ENCODE measurements around the gene LHFPL3.
"Not testable (repeated sequence)": the region's sequence is repeated elsewhere in the genome, so short reads cannot be mapped to it uniquely, and the experiment has no call there.

LHFPL3 gene

GRCh38 chr7:104328296-104328969 lies at the start of gene LHFPL3:
Gene LHFPL3 (plus strand): TSS chr7:104328603.
- DNase-seq: peak; percentile 48

GRCh38 chr7:104281685-104282084 lies 46.7 kb upstream of the LHFPL3 start:
- DNase-seq: not testable (repeated sequence)

- DNase-seq: no peak
Measured at GRCh38 chr7:104286839-104287238, 41.6 kb upstream of the LHFPL3 start.

DNA sequence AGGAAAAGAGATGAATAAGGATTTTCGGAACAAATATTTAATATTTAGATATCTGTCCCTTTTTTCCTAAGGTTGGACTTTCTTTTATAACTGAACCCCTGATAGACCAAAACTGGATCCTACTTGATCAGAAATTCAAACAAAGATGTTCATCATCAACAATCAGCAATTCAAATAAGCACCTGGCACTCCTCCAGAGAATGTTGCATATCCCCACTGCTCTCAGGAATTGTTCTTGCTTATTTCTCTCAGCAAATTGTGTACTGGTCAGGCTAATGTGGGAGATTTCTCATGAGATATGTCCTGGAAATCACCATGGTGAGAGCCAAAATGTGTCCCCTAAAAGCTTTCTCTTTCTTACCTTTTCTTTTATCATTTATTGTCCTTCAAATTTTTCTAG lies 40.3 kb upstream of the LHFPL3 start:
- no peak for DNase-seq

DNA sequence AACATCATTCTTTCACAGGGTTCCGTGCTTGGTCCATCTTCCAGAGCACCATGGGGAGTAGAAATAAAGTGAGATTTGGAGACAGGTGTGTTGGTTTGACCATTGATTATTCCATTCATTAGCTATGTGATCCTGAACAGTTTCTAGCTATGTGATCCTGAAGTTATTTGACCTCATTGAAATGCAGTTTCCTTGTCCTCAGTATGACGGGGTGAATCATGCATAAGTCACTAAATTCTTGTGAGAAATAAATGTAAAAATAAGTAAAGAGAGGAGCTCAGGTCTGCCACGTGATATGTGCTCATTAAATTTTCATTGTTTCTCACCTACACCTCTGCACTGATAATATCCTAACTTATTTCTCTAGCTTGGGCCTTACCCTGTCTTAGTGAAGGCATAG lies 34.1 kb upstream of the LHFPL3 start:
- DNase-seq: no peak

DNA sequence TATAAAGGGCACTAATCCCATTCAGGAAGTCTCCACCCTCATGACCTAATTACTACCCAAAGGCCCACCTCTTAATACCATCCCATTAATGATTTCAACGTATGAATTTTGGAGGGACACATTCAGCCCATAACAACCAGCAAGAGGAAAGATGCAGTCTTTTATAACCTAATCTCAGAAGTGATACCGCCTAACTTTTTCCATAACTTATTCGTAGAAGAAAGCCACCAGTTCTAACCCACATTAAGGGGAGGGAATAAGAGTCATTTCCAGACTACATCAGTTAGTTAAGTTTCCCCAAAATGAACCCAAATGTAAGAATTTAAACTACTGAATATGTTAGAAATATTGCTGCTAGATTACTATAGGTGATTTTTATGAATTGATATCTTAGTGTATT lies 32.1 kb upstream of the LHFPL3 start:
- no peak for DNase-seq

DNA sequence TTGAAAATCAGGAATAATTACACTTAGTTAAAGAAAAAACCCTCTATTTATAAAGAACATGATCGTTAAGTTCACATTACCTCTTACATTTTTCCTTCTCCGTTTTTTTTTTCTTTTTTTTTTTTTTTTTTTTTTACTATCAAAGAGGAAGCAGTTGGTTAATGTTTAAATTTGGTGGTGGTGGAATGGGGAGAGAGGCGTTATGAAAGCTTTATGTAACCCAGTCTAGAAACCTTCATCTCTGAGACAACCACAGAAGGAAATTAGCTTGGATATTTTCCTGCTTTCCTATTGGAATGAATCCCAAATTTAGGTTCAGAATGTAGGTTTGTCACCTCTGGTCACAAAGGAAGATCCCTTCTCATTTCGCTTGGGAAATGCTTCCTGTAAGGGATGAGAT lies 31.5 kb upstream of the LHFPL3 start:
- DNase-seq: no peak

DNA sequence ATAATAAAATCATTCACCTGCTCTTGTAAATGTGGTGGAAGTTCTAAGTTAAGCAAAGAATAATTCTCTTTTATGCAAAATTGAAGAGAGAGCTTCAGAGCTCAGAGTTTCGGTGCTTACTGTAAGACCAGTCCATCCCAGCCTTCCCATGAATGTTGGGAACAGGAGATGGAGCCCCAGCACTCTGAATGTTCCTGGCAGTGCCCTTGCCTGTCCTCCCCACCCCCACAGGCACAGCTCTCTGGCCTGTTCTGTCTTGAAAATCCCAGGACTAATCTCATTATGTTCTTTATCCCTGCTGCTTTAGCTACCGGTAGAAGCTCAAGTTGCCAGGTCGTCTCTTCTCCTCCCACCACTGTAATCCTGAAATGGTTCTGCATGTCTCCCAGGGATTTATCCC lies 29.1 kb upstream of the LHFPL3 start:
- DNase-seq: no peak

- no peak for DNase-seq
Measured at GRCh38 chr7:104299777-104300176, 28.6 kb upstream of the LHFPL3 start.

GRCh38 chr7:104306793-104307192 lies 21.6 kb upstream of the LHFPL3 start:
- no peak for DNase-seq

DNA sequence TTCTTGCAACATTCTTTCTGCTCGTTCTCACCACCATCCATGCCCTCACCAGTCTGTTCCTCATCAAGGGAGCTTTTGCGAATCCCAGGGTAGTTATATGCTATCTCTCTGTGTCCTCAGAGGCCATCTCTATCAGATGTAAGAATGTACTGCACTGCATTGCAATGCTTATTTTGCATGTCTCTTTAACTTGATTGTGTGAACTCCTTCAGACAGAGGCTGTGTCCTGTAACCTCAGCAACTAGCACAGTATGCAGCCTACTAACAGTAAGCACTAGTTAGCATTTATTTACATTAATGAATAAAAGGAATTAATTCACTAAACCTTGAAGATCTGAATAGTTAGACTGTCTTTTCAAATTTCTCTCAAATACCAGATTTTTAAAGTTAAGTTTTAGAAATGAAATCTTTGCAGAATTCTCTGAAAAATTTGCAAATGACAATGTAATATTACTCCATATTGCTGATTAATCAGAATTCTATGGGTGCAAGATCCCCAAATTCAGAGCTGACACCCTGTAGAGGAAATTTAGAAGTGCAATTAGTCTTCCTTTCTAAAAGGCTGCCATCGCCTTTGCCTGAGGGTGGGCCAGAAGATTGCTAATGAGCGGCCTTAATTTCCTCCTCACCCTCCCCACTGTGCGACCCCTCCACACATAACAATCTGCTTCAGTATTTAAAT lies 10.3 kb upstream of the LHFPL3 start:
- no peak for DNase-seq

DNA sequence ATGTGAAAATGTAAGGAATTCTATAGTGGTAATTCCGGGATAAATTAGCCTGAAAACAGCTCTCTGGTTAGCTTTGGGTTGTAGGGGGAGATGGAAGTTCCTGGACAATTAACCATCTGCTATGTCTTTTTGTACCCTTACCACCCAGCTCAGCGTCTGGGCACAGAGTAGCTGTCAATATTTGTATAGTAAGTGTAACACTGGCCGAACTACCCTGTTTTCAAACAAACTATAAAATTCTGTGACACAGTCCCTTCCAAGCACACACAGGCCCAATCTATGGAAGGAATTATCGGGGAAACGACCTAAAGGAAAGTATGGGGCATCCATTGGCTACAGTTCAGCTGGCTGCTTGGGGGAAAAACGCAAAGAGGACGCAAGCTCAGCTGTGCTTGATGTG lies 869 bp upstream of the LHFPL3 start:
- DNase-seq: no peak

- no peak for DNase-seq
Measured at GRCh38 chr7:104327938-104328295, 486 bp upstream of the LHFPL3 start.

GRCh38 chr7:104328970-104329825 lies 795 bp downstream of the LHFPL3 start:
- DNase-seq: no peak

DNA sequence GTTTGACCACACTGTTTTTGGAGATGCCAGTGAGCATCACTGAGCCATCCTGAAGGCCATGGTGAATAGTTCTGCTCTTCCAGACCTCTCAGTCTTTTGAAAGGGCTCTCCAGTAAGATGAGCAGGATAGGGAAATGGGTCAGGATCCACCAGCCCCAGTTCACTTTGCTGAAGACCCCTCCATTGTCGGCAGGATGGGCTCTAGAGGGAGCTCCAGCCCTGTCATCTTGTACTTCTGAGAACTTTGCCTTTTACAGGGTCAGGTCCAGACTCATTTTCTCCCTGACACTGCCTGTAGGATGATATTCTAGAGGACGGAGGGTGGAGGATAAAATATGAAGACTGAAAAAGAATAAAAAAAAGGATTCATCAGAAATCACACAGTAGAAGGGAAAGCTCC lies 13.1 kb downstream of the LHFPL3 start:
- no peak for DNase-seq

GRCh38 chr7:104352736-104353135 lies 24.3 kb downstream of the LHFPL3 start:
- no peak for DNase-seq

GRCh38 chr7:104357166-104357565 lies 28.8 kb downstream of the LHFPL3 start:
- DNase-seq: no peak

DNA sequence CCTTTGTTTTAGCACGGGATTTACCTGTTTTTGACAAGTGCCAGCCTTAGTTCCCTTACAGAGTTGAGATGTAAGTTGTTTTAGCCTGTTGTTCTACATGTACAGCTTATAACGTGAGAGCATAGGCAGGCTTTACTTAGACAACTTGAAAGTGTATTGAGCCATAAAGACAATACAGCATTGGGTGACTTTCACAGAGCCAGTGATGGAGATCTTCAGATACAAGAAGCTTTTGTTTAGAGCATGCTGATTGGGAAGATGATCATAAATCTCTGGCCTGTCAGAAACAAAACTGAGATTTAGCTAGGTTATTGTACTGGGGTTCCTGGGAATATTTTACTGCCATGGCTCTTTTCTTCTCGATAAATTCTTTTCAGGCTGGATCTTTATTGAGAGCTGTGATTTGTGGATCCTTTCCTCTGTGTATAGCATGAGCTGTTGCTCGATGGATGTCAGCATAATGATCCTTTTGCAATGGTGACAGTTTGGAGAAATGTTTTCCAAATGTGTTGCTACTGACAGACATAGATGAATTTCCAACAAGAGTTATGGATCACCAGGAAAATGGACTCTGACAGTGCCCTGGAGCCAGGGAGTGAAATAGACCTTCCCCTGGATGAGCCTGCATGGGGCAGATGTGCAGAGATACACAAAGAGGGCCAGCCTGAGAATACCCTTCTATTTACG lies 30.2 kb downstream of the LHFPL3 start:
- no peak for DNase-seq

DNA sequence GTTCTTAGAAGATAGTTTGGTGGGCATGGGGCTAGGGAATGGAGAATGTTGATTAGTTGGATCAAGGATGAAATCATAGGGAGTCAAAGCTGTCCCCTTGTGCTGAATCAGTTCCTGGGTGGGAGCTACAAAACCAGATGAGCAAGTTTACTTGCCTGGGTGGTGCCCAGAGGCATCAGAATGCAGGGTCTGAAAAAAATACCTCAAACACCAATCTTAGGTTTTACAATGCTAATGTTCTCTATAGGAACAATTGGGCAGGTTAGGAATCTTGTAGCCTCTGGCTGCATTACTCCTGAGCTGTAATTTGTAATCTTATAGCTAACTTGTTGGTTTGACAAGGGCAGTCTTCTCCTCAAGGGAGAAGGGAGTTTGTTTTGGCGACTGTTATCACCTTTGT lies 34.4 kb downstream of the LHFPL3 start:
- DNase-seq: no peak

DNA sequence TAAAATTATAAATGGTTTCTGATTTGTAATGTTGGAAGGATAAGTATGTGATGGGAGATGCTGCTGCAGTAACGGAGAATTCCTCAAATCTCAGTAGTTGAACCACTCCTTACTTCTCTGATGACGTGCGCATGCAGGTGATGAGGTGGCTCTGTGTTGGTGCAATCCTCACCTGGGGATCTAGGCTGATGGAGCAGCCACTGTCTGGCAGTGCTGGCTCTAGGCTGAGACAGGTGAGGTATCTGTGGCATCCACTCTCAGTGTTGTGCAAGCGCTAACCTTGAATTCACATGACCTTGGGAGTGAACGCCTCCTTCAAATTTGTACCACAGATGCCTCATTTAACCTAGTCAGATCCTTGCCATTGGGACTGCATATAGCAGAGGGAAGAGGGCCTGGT lies 35.0 kb downstream of the LHFPL3 start:
- no peak for DNase-seq

- DNase-seq: no peak
Measured at GRCh38 chr7:104366390-104366789, 38.0 kb downstream of the LHFPL3 start.

DNA sequence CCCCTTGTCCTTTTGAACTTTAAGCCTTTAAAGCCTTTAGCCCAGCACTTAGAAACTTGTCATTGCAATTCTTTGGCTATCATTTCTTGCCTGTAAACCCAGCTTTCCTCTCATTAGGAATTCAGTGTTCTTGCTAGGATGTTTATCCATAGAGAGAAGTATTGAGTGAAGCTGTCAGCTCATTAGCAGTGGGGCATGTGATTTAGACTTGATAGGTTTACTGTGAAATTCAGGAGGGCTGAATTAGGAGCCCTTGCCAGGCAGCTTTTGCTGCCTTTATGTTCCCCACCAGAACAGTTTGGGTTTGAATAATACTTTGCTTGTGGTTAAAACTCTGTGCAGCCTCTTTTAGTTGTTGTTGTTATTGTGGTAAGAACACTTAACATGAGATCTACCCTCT lies 39.5 kb downstream of the LHFPL3 start:
- DNase-seq: no peak

DNA sequence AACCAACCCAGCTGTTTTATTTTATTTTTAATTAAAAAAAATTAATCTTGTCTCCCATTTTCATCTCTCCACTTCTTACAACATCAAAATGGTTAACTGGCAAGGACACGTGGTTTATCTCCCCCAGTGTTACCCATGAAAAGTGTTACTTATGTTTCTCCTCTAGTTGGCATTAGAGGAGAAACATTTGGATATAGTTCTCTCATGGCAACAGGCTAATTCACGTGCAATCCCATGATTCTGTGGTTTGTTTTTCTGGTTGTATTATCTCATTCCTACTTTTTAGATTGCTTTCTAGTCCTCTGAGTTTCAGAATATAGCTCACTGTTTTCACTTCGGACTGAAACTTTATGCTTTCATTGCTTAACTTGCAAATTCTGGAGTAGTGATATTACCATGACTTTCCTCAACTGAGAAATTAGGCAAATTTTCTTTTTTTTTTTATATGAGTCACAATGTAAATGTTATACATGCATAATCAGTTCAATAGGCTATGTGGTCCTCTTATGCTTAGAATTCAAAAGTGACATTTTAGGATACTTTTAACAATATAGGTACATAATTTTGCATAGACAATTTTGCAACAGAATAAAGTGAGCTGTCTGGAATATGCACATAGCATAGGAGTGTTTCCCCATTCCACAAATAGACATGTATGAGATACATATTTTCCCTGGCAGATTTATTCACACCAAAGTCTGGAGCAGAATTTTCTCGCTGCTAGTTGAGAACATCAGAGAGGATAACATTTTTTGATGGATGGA lies 43.0 kb downstream of the LHFPL3 start:
- no peak for DNase-seq

All from right forelimb (tissue), 1 donor.